Fibroblast of the conjunctiva (primary cell): ENCODE results near the gene TGFBR3.
A peak's percentile ranks its signal among the peaks of the same experiment; 100 is the strongest.
"Not testable (repeated sequence)": the region's sequence is repeated elsewhere in the genome, so short reads cannot be mapped to it uniquely, and the experiment has no call there.

Source experiments
- DNase-seq: peaks from one replicate; pipeline ENCODE4 v3.0.0-alpha.2; 2010; ENCODE audit warnings: low read depth

The TGFBR3 gene

DNA sequence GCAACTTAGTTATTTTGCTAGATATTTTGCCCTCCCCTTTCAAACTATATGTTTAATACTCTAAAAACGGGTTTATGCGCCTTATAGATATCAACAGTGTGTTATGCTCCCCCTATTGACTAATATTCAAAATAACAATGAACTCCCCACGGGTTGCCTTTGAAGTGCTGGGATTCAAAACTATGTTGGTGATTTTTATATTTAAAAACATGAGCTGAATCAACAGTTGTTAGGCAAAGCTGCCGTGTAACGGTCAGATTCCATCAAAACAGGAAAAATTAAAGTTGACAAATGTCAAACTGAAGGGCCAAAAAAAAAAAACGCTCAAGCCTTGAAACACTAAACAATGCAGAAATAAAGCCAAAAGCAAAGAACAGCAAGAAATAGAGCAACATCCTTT lies 2.5 kb downstream of the TGFBR3 start:
- no peak for DNase-seq

DNA sequence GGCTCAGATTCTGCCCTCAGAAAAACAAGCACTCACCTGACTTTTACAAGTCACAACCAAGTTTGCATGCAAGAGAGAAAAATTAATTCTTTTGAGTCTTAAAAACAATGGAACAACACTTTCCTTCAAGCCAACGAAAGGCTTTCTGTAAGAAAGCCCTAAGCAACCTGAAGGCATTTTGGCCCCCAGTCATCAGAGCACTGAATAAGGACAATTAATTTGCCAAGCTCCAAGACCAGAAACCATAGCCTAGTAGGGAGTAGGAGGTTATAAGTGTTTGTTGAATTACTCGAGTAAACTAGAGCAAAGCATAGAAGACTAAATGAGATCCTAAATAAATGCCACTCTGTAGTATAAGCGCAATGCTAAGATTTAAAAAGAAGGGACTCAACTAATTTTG lies 4.7 kb downstream of the TGFBR3 start:
- no peak for DNase-seq

DNA sequence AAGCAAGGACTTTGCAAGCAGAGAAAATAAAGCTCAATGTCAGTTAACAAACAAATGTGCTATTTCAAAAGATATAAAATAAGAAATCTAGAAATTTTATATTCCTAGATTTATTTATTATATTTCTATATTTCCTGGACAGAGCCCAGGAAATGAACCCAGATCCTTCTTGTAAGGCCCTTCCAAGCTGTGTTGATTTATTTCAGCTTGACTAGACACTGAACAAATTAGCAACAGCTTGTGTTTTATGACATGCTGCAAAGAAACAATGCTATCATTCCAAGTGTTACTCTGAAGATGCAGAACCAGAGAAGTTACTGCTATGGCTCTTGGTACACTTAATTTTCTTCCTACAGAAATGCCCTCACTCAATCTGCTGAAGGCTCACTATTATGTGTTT lies 6.2 kb downstream of the TGFBR3 start:
- DNase-seq = no peak

DNA sequence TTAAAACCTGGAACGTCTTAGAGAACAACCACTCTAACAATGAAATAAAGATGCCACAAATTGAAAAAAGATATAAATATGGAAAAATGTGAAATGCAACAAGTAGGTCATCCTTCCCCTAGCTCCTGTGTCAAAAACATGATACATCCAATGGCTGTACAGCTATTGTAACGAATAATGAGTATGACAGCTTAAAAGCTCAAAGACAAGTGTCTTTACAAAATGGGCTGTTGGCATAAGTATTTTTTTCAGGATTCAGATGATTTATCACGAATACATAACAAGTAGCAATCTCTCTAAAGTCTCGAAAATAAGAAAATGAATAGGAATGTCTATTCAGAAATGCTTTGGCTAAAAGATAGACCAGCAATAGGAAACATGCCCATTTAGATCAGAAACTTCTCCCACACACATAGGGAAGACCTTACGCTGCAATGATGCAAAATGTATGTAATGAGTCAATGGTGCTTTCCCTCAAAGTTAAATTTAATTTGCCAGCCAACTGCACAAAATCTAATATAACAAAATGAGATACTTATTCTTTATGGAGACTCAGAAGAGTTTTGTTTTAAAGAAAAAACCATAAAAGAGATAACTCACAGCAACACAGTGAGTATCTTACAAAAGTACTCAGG lies 8.3 kb downstream of the TGFBR3 start:
- DNase-seq = peak; percentile 62

DNA sequence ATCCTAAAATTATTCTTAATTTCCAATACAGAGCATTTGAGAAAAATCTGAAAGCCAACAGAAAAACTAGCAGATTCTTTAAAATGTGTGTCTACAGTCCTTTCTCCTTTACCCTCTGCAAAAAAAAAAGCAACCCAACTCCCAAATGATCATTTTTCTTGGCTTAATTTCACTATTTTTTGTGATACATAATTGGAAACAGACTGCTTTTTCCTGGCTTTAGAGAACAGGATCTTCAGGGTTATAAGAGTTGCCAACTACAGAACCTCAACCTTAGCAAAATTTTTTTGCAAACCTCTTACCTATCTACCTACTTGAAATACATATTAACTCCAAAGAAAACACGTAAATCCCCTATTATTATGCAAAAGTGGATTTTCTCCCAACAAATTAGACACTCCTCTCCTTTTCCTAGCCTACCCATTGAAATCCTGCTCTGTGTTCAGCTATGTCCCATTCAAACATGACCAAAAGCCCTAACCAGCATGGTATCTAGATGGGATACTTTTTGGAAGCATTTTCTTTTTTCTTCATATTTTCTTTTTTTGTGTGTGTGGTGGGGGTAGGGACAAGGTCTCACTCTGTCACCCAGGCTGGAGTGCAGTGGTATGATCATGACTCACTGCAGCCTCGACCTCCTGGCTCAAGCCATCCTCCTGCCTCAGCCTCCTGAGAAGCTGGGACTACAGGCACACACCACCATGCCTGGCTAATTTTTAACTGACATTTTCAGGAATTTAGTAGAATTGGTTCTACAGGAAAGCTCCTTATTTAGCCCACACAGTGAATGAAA lies 9.0 kb downstream of the TGFBR3 start:
- no peak for DNase-seq

DNA sequence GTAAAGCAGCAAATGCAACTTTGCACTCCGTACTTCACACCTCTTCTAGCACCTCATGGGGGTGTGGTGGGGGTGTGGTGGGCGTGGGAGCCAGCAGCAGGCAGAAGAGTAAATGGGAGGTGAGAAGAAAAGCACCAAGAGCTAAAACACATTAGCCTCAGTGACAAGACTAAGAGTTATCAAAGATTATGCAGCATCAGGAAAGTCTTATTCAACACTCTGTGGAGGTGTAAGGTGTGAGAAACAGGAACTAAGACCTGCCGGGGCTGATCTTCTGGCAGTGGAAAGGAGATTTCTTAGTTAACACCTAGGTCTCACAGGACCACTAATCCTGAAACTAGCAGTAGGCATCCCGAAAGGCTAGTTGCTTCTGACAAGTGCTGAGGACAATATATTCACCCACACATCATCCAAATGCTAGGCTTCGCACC lies 9.9 kb downstream of the TGFBR3 start:
- no peak for DNase-seq

DNA sequence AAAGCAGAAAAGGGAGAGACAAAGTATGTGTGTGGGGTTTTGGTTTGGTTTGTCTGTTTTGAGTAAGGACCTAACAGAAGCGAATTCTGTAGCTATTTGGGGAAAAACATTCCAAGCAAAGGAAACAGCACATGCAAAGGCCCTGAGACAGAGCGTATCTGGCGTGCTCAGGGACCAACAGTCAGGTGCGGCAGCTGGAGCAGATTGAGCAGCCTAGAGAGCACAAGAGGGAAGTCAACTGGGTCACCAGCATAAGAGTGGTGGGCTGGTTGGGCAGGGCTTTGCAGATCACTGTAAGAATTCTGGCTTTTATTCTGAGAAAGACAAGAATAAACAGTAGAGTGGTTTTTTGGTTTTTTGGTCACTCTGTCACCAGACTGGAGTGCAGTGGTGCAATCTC lies 11.8 kb downstream of the TGFBR3 start:
- no peak for DNase-seq

DNA sequence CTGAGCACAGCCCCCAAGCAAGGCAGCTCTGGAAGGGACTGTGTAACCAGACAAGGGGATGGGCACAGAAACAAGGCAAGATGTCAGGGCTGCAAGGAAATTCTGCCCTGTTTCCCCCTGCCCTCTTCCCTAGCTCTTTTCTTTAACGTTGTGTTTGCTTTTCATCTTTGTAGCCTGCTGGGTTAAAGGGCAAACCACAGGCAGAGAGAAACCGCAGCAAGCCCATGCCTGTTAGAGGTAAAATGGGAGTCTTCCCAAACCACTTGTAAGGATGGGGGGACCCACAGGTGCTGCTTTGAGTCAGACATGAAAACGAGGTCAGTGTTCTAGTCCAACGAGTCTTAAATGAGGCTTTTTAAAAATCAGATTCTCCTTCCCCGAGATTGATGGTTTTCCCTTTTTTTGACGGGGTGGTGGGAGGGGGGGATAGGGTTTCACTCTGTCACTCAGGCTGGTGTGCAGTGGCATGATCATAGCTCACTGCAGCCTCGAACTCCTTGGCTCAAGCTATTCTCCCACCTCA lies 13.3 kb downstream of the TGFBR3 start:
- no peak for DNase-seq

DNA sequence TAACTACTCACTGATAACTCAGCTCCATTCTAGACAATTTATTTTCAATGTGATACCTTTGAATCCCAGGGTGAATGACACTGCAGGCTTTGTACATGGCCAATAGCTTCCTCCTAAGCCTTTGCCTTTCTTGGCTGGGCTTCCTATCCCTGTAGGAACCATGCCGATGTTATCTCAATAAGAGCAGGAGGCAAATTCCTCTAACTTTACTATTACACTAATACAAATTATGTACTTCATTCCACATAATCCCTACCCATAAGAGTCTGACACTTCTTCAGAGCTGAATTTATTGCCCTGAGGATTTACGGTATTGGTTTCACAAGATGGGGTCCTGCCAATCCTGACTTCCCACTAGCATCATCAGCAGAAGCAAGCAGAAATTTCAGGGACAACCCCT lies 14.0 kb downstream of the TGFBR3 start:
- no peak for DNase-seq

DNA sequence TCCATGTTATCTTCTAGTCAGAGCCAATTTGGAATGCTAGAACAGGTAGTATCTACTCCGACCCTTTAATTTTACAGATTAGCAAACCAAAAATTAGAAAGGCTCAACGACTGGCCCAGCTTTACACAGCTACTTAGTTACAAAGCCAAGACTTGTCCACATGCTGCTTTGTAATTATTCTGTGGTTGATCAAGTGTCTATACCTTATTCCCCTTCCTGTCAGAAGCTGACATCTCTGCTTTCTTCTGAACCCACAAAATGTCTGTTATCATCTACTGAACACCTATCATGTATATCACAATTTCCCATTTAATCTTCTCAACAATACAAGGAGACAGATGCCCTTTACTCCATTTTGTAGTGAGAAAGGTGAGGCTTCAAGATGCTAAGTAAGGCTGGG lies 15.6 kb downstream of the TGFBR3 start:
- DNase-seq = no peak

DNA sequence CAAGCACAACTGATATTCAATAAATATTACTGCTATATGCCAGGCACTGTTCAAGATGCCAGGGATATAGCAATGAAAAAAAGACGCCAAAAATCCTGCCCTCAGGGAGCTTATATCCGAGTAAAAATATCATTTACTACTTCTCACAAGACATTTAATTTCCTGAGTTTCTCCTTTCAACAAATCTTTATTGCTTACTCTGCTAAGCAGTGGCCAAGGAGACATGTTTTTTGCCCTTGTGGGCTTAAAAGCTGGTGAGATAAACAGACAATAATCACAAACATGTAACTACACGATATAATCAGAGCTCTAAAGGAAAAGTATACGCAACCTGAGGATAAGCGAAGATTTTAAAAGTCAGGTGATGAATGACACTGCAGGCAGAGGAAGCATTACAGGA lies 19.5 kb downstream of the TGFBR3 start:
- no peak for DNase-seq

DNA sequence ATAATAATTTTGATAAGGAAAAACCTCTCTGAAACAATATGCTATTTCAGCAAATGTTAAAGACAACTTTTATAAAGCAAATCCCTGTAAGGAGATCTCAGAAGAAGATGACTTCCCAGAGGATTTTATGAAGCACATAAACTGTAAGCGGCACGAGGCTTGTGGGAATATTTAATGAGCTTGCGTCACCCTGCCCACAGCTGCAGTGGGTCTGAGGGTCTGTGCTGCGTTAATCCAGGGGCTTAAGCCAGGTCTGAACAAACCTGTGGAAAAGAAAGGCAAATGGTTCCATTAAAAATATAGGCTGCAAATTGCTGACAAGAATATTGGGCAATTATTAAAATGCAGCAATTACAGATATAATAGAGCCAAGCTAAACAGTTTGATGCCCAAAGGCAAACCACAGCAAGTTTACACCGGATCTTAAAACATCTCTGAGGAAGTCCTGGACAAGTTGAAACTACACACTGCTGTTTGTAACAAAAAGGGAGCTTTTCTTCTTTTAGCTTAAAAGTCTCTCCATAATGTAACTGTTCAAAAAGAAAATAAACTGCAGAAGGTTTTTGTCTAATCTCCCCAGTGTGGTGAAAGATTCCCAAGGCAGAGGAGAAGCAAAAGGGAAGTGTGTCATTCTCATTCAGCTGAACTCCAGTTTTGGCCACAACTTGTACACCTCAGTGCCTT lies 21.8 kb downstream of the TGFBR3 start:
- no peak for DNase-seq

DNA sequence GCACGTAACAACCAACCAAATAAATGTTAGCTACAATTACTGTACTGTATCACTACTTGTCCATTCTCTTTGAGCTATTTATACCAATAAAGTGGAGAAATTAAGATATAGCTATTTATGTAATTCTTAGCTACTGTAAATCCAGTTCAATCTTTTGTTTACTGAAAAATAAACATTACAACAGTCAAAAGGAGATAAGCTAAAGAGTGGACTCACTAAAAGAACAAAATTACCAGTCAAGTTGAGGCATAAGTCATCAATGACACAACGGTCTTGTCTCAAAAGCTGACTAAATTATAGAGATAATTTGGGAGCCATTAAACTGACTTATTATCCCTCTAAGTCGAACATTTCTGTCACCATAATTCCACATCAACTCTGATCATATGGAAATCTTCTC lies 22.5 kb downstream of the TGFBR3 start:
- no peak for DNase-seq

DNA sequence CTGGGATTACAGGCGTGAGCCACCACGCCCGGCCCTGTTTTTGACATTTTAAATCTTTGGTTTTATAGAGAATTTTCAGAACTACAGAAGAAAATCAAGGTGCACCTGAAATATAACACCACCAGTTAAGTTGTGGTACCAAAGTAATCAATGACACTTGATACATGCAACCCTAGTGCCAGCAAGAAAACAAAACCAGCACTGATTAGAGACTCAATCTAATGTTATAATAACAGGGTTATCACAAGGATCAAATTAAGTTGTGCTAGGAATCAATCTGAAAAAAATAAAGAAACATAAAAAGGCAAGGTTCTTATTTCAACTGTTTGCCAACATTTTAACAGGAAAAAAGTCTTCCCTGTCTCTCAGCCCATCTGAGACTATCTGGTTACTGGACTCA lies 23.8 kb downstream of the TGFBR3 start:
- DNase-seq = no peak

DNA sequence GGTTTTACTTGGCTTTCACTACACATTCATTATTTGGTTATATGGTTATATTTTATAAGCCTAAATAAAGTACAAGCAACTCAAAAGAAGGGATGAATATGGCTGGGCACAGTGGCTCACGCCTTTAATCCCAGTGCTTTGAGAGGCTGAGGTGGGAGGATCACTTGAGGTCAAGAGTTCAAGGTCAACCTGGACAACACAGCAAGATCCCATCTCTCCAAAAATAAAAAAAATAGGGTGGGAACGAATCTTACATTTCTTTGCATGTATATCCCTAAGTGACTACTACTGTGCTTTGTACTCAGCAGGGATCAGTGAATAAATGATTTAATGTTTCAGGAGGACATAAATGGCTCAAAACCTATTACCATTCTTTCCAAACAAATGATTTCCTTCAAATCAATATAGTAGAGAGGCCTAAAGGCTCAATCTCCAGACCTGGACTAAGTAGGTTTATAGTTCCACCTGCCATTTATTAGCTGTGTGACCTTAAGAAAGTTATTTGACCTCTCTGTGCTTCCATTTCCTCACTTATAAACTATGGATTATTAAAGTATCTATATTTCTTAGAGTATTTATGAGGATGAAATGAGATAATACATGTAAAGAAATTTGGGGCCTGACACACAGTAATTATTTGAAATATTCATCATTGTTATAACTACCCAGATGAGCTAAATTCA lies 28.3 kb downstream of the TGFBR3 start:
- DNase-seq = no peak

DNA sequence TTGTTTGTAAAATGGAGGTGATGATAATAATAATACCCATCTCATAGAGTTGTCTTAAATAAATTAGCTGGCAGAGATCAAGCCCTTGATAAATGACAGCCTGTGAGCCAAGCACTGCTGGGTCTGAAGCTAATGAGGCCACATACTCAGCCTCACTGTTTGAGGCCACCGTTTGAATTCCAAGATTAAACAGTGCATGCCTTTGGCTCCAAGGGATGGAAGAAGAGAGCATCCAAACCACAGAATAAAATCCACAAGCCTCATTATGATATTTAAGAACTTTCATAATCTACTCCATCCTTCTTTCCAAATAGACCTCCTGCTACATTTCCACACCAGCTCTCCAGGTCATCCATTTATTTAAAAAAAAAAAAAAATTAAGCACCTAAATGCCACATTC lies 29.0 kb downstream of the TGFBR3 start:
- DNase-seq = no peak

DNA sequence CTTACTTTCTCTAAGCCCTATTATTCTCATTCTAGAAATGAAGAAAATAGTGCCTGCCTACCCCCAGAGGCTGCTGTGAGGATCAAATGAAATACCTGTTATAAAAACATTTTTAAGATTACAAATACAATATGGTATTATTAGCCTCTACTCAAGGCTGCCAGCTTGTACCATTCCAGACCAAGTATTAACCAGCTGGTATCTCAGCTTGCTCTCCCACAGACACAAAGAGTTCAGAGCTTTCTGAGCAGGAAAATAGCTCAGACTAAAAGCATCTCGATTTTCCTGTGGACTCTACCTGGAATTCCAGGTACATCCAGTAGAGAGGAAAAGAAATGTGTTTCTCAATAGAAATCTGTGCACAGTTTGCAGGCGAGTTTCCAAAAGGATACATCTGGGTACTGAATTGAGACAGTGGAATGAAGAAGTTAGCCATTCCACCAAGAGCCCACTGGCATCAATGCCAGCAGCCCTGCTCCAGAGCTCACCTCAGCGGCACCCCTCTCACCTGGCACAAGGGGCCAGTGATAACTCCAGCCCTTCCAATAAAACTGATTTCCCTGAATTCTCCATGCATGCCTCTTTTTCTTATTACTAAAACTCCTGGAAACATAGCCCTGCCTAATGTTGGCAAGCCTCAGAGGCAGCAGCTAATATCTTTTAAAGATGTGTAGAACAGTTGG lies 31.0 kb downstream of the TGFBR3 start:
- DNase-seq = no peak

DNA sequence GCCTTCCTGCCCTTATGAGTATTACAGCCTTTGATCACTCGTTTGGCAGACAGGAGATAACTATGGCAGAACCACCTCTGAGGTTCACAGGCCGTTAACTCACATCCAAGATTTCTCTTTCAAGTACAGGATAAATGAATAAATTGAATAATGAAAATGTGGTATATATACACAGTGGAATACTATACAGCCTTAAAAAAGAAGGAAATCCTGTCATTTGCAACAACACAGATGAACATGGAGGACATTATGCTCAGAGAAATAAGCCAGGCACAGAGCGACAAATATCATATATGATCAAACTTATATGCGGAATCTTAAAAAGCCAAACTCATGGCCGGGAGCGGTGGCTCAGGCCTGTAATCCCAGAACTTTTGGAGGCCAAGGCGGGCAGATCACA lies 32.6 kb downstream of the TGFBR3 start:
- no peak for DNase-seq

DNA sequence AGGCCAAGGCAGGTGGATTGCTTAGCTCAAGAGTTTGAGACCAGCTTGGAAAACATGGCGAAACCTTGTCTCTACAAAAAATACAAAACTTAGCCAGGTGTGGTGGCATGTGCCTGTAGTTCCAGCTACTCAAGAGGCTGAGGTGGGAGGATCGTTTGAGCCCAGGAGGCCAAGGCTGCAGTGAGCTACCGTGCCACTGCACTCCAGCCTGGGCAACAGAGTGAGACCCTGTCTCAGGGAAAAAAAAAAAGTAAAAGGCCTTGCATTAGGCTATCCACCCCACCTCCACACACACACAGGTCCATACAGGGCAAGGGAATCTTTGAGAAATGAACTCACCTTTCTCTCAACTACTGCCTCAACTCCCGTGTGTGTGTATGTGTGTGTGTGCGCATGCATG lies 33.9 kb downstream of the TGFBR3 start:
- not testable (repeated sequence) for DNase-seq

DNA sequence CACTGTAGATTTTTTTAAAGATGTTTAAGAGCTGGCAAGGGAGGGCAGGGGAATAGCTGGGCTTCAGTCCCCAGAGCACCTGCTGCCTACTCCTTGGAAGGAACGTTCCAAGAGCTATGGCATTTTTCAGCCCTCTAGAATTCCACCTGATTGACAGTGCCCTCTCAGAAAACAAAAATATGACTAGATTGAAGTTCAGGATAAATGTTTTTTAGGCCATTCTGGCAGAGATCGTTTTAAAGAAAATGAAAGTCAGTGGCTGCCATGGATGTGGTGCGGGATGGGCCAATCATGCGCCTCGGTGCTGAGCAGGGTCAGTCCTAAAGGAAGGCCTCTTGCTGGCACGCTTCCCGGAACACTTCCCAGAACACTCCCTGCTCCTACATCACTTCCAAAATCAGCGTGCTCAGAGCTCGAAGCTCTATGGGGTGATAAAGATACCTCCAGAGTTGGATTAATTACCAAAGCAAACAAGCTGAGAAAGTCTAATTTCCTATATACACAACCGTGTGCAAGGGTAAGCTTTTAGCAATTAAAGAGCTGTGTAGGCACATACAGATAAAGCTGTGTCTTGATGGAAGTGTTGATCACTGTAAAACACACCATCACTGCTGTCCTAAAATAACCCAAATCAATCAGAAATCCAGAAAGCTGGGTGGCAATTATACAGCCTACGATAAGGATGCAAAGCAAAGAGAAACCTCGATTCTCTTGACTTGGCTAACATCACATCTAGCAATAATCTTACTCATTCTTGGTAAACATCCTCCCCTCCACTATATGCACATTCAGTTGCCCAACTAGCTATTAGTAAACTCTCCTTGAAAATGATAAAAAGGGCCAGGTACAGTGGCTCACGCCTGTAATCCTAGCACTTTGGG lies 34.6 kb downstream of the TGFBR3 start:
- DNase-seq = peak; percentile 83

DNA sequence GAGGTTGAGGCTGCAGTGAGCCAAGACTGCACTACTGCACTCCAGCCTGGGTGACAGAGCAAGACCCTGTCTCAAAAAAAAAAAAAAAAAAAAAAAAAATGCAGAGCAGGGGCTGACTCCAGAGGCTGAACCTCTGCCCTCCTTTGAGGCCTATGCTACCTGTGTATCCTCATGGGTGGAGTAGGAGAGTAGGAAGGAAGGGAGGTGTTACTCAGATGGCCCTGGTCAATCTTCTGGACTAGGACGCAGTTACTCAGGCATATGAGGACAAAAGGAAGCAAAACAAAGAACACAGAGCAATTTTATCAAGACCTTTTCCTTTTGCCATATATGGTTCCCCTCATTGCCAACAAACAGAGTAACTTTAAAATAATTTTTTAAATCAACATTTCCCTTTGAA lies 35.2 kb downstream of the TGFBR3 start:
- no peak for DNase-seq
